AG04449 (cell line): Measurements from ENCODE around the gene SYNPR.

Experiments used
- CTCF ChIA-PET: fragments of 350-600 bp; formaldehyde crosslinking; extraction: SDS; loops from one replicate; lab custom pipeline; 2021; ENCODE audit warnings: antibody characterized with exemption; lab: Yijun Ruan, JAX
- POLR2A ChIA-PET: fragments of 400-600, 350-600 bp; formaldehyde crosslinking; extraction: SDS; loops from one replicate; lab custom pipeline; 2020; ENCODE audit warnings: antibody characterized with exemption, inconsistent platforms; lab: Yijun Ruan, JAX
- DNase-seq: peaks from one replicate; pipeline ENCODE4 v3.0.0-alpha.2; 2010; ENCODE audit warnings: low read depth, low spot score
- H3K4me3 ChIP-seq: 2 replicates; pipeline ENCODE4 v1.5.1; 2011; ENCODE audit warnings: low read depth, mild to moderate bottlenecking, control low read depth, low read length
- CTCF ChIP-seq: IDR thresholded peaks from one replicate; pipeline ENCODE4 v1.5.1; 2011; ENCODE audit warnings: mild to moderate bottlenecking, moderate library complexity, low read length, control low read depth, inconsistent platforms; ENCODE audit not compliant: insufficient read depth; ENCODE audit errors: missing control alignments

SYNPR gene

GRCh38 chr3:63493101-63493500 lies 215.0 kb downstream of the SYNPR start:
- ChIA-PET POLR2A (no interaction called here), CTCF (no interaction called here)
- no peak for DNase-seq
- TF ChIP-seq CTCF, result no peak
- no peak overlapping the region for H3K4me3 ChIP-seq

- no peak overlapping the region for H3K4me3 ChIP-seq
- CTCF ChIA-PET, result no interaction called here
- DNase-seq, result no peak
- no peak for TF ChIP-seq CTCF
- POLR2A ChIA-PET, result no interaction called here
These were observed 216.5 kb downstream of the SYNPR start for GRCh38 chr3:63494646-63495045.

- ChIA-PET CTCF (no interaction called here), POLR2A (no interaction called here)
- TF ChIP-seq CTCF, result no peak
- H3K4me3 ChIP-seq, result no peak overlapping the region
- no peak for DNase-seq
These were observed 219.5 kb downstream of the SYNPR start for GRCh38 chr3:63497641-63498040.

GRCh38 chr3:63500196-63500595 lies 222.1 kb downstream of the SYNPR start:
- CTCF ChIA-PET, result no interaction called here

GRCh38 chr3:63508305-63508704 lies 230.2 kb downstream of the SYNPR start:
- no peak overlapping the region for H3K4me3 ChIP-seq
- POLR2A ChIA-PET, result no interaction called here
- no peak for DNase-seq
- CTCF ChIA-PET, result no interaction called here
- TF ChIP-seq CTCF, result no peak

More at GRCh38 chr3:63500196-63500595, 222.1 kb downstream of the SYNPR start:
- DNase-seq, result no peak
- TF ChIP-seq CTCF, result no peak
- POLR2A ChIA-PET, result no interaction called here
- H3K4me3 ChIP-seq, result no peak overlapping the region

- no peak for DNase-seq
- ChIA-PET POLR2A (no interaction called here), CTCF (no interaction called here)
- no peak overlapping the region for H3K4me3 ChIP-seq
- no peak for TF ChIP-seq CTCF
These were observed 230.7 kb downstream of the SYNPR start for GRCh38 chr3:63508771-63509170.
